ENCODE measurements around the gene MYO10.
"Not testable (repeated sequence)": the region's sequence is repeated elsewhere in the genome, so short reads cannot be mapped to it uniquely, and the experiment has no call there.

GRCh38 chr5:16757577-16757976 lies 178.5 kb downstream of the MYO10 start:
- TF ChIP-seq ZFP3 (CRISPR knock-in tag; IDR thresholded peaks at IDR 0.05); ZNF8 (CRISPR knock-in tag; IDR thresholded peaks at IDR 0.05); ISL1 (CRISPR knock-in tag; IDR thresholded peaks at IDR 0.05); TCF4 (CRISPR knock-in tag; IDR thresholded peaks at IDR 0.05; ENCODE audit: borderline replicate concordance); OSR1 (CRISPR knock-in tag; IDR thresholded peaks at IDR 0.05); RARB (CRISPR knock-in tag; IDR thresholded peaks at IDR 0.05); TOX (CRISPR knock-in tag; IDR thresholded peaks at IDR 0.05; ENCODE audit: borderline replicate concordance); ZFP30 (CRISPR knock-in tag; IDR thresholded peaks at IDR 0.05): not testable (repeated sequence)
